IMR-90 (cell line): Measurements from ENCODE around the gene DHX40. TPM values are rescaled to one million over a fixed set of nuclear protein-coding genes. Genes with fewer than 3 reads are reported as not detected.
A peak's percentile ranks its signal among the peaks of the same experiment; 100 is the strongest.

Source experiments
- ATAC-seq: fragments of 200-7000 bp; cut with Tn5 transposase; 2 replicates; pipeline ENCODE4 v1.9.1; 2020; ENCODE audit warnings: low read depth, mild to moderate bottlenecking, moderate library complexity
- BruUV-seq: library from RNA; stranded (reverse); fragments of 400-500 nt; replicated peaks from 2 replicates; lab custom pipeline; 2021; lab: Mats Ljungman, UMichigan
- CTCF ChIA-PET: fragments of 300-600 bp; formaldehyde crosslinking; extraction: SDS; loops from one replicate; lab custom pipeline; 2021; ENCODE audit warnings: antibody characterized with exemption; lab: Yijun Ruan, JAX
- POLR2A ChIA-PET: fragments of 300-600 bp; sonication (Branson Sonifier 250); formaldehyde crosslinking; loops from one replicate; lab custom pipeline; 2022; ENCODE audit warnings: antibody characterized with exemption; ENCODE audit not compliant: unreplicated experiment; lab: Charles Lee
- DNase-seq: peaks from one replicate; pipeline ENCODE4 v3.0.0; 2013
- H2AFZ ChIP-seq: replicated peaks from 2 replicates; pipeline ENCODE3; 2013; ENCODE audit warnings: low read length, mild to moderate bottlenecking; ENCODE audit not compliant: poor library complexity
- H2AK5ac ChIP-seq: 2 replicates; pipeline ENCODE4 v1.6.1; 2013; ENCODE audit warnings: low read depth, low read length, inconsistent platforms
- H2AK9ac ChIP-seq: replicated peaks from 2 replicates; pipeline ENCODE3; 2013; ENCODE audit warnings: mild to moderate bottlenecking, low read depth, low read length, moderate library complexity; ENCODE audit not compliant: poor library complexity
- H2BK120ac ChIP-seq: 2 replicates; pipeline ENCODE4 v1.6.1; 2013; ENCODE audit warnings: low read depth, low read length, inconsistent platforms
- H2BK15ac ChIP-seq: 3 replicates; pipeline ENCODE4 v1.6.1; 2013; ENCODE audit warnings: low read depth, low read length, inconsistent platforms
- H2BK20ac ChIP-seq: 2 replicates; pipeline ENCODE4 v1.6.1; 2013; ENCODE audit warnings: low read depth, mild to moderate bottlenecking, inconsistent platforms, low read length, moderate library complexity
- H2BK5ac ChIP-seq: 2 replicates; pipeline ENCODE4 v1.6.1; 2013; ENCODE audit warnings: mild to moderate bottlenecking, low read depth, low read length, inconsistent platforms; ENCODE audit not compliant: poor library complexity, severe bottlenecking
- H3K14ac ChIP-seq: replicated peaks from 2 replicates; pipeline ENCODE4 v1.6.1; 2013; ENCODE audit warnings: low read depth, low read length, inconsistent platforms
- H3K18ac ChIP-seq: 2 replicates; pipeline ENCODE4 v1.6.1; 2013; ENCODE audit warnings: low read depth, low read length, control low read depth
- H3K23ac ChIP-seq: 2 replicates; pipeline ENCODE4 v1.6.1; 2013; ENCODE audit warnings: low read depth, low read length, inconsistent platforms
- H3K27ac ChIP-seq: 2 replicates; pipeline ENCODE4 v1.5.1; 2013; ENCODE audit warnings: mild to moderate bottlenecking, control low read depth, low read length; ENCODE audit not compliant: insufficient read depth
- H3K27me3 ChIP-seq: 2 replicates; pipeline ENCODE4 v1.6.1; 2013; ENCODE audit warnings: low read length; ENCODE audit not compliant: control insufficient read depth, insufficient read depth
- H3K36me3 ChIP-seq: 2 replicates; pipeline ENCODE4 v1.6.1; 2013; ENCODE audit warnings: low read length, mixed read lengths; ENCODE audit not compliant: control insufficient read depth, insufficient read depth
- H3K4ac ChIP-seq: 2 replicates; pipeline ENCODE4 v1.6.1; 2013; ENCODE audit warnings: low read depth, low read length, inconsistent platforms
- H3K4me1 ChIP-seq: 2 replicates; pipeline ENCODE4 v1.6.1; 2013; ENCODE audit warnings: low read length, mixed read lengths; ENCODE audit not compliant: control insufficient read depth, insufficient read depth
- H3K4me2 ChIP-seq: 2 replicates; pipeline ENCODE4 v1.6.1; 2013; ENCODE audit warnings: low read depth, mild to moderate bottlenecking, control low read depth, low read length, moderate library complexity
- H3K4me3 ChIP-seq: 2 replicates; pipeline ENCODE4 v1.5.1; 2013; ENCODE audit warnings: low read depth, mild to moderate bottlenecking, control low read depth, low read length, moderate library complexity; ENCODE audit not compliant: insufficient read depth
- H3K56ac ChIP-seq: 2 replicates; pipeline ENCODE4 v1.6.1; 2013; ENCODE audit warnings: low read length, inconsistent platforms; ENCODE audit not compliant: insufficient read depth; ENCODE audit errors: extremely low read depth
- H3K79me1 ChIP-seq, 2 experiments: 2 replicates each; pipeline ENCODE4 v1.6.1; 2013; ENCODE audit warnings: low read length in 2 of 2, inconsistent platforms in 1 of 2, low read depth in 1 of 2
- H3K9ac ChIP-seq: 2 replicates; pipeline ENCODE4 v1.6.1; 2013; ENCODE audit warnings: low read depth, low read length, control low read depth
- H3K9me1 ChIP-seq: 2 replicates; pipeline ENCODE4 v1.6.1; 2013; ENCODE audit warnings: low read length, inconsistent platforms; ENCODE audit not compliant: insufficient read depth
- H3K9me3 ChIP-seq: 2 replicates; pipeline ENCODE4 v1.6.1; 2013; ENCODE audit warnings: low read length; ENCODE audit not compliant: control insufficient read depth, insufficient read depth
- H4K20me1 ChIP-seq: 2 replicates; pipeline ENCODE4 v1.6.1; 2013; ENCODE audit warnings: low read length, inconsistent platforms; ENCODE audit not compliant: insufficient read depth
- H4K5ac ChIP-seq: 2 replicates; pipeline ENCODE4 v1.6.1; 2013; ENCODE audit warnings: mild to moderate bottlenecking, low read depth, low read length, control low read depth
- H4K8ac ChIP-seq, 2 experiments: 2 replicates each; pipeline ENCODE4 v1.6.1; 2013; ENCODE audit warnings: low read depth in 2 of 2, low read length in 2 of 2, control low read depth in 1 of 2, inconsistent platforms in 1 of 2
- H4K91ac ChIP-seq: 2 replicates; pipeline ENCODE4 v1.6.1; 2013; ENCODE audit warnings: low read depth, low read length, inconsistent platforms; ENCODE audit not compliant: insufficient read depth
- BHLHE40 ChIP-seq: fragments of 150-350 bp; IDR thresholded peaks from 2 replicates; pipeline ENCODE4 v1.6.1; 2016; ENCODE audit warnings: mild to moderate bottlenecking, low read depth, low read length
- CHD1 ChIP-seq: IDR thresholded peaks from 2 replicates; pipeline ENCODE4 v1.6.1; 2012; ENCODE audit warnings: low read depth, low read length, improper control_type of control experiment
- ELK1 ChIP-seq: fragments of 150-350 bp; IDR thresholded peaks from 2 replicates; pipeline ENCODE4 v1.6.1; 2016; ENCODE audit warnings: low read depth, mild to moderate bottlenecking, low read length, moderate library complexity, borderline replicate concordance
- FOS ChIP-seq: fragments of 150-350 bp; IDR thresholded peaks from 2 replicates; pipeline ENCODE4 v1.6.1; 2016; ENCODE audit warnings: low read depth, low read length
- MAFK ChIP-seq: IDR thresholded peaks from 2 replicates; pipeline ENCODE4 v1.6.1; 2012; ENCODE audit warnings: low read depth, low read length, improper control_type of control experiment
- MAZ ChIP-seq: IDR thresholded peaks from 2 replicates; pipeline ENCODE4 v1.6.1; 2012; ENCODE audit warnings: low read depth, mild to moderate bottlenecking, low read length, improper control_type of control experiment, moderate library complexity, borderline replicate concordance
- MXI1 ChIP-seq: IDR thresholded peaks from 2 replicates; pipeline ENCODE4 v1.6.1; 2012; ENCODE audit warnings: low read depth, mild to moderate bottlenecking, low read length, moderate library complexity, borderline replicate concordance
- NFE2L2 ChIP-seq: fragments of 150-350 bp; IDR thresholded peaks from 2 replicates; pipeline ENCODE4 v1.6.1; 2016; ENCODE audit warnings: low read depth, mild to moderate bottlenecking, low read length
- POLR2A ChIP-seq: IDR thresholded peaks from 2 replicates; pipeline ENCODE4 v1.6.1; 2012; ENCODE audit warnings: mild to moderate bottlenecking, low read depth, low read length
- RAD21 ChIP-seq: IDR thresholded peaks from 2 replicates; pipeline ENCODE4 v1.6.1; 2012; ENCODE audit warnings: low read length, improper control_type of control experiment
- RCOR1 ChIP-seq: IDR thresholded peaks from 2 replicates; pipeline ENCODE4 v1.6.1; 2012; ENCODE audit warnings: mild to moderate bottlenecking, low read length, improper control_type of control experiment; ENCODE audit not compliant: insufficient replicate concordance
- RFX5 ChIP-seq: IDR thresholded peaks from 2 replicates; pipeline ENCODE4 v1.8.0; 2012; ENCODE audit warnings: low read depth, mild to moderate bottlenecking, low read length, moderate library complexity
- SMC3 ChIP-seq: fragments of 150-350 bp; IDR thresholded peaks from 2 replicates; pipeline ENCODE4 v1.6.1; 2016; ENCODE audit warnings: low read depth, mild to moderate bottlenecking, antibody characterized with exemption, low read length, moderate library complexity
- USF2 ChIP-seq: fragments of 150-350 bp; IDR thresholded peaks from 2 replicates; pipeline ENCODE4 v1.6.1; 2017; ENCODE audit warnings: mild to moderate bottlenecking, antibody characterized with exemption, low read length, low read depth
- WGBS, 2 experiments: methylation state at CpG; one replicate each; pipeline versions ENCODE4 v1.1.5 to v1.1.7; 2013; ENCODE audit warnings: missing lambda C conversion rate in 2 of 2; ENCODE audit not compliant: insufficient read length in 1 of 2; ENCODE audit errors: extremely low coverage in 2 of 2; 5-methylcytosine and 5-hydroxymethylcytosine counted together
- dilution Hi-C: fragments of 300-500 bp; cut with HindIII; formaldehyde crosslinking; loops from one replicate; pipeline ENCODE4 v1.14.3; 2018; ENCODE audit warnings: low sequenced_read_pairs; ENCODE audit not compliant: unreplicated experiment
- in situ Hi-C: fragments of 300-500 bp; cut with MboI; formaldehyde crosslinking; loops from 3 replicates; pipeline ENCODE4 v1.14.3; 2019; ENCODE audit warnings: low sequenced_read_pairs, inconsistent platforms, mixed read lengths
- intact Hi-C: fragments of 100-400 bp; cut with micrococcal nuclease; formaldehyde crosslinking; loops from 2 replicates; pipeline ENCODE4 v1.10.0; 2022
- polyA plus RNA-seq, 3 experiments: library from polyadenylated mRNA; depleted of rRNA; stranded (reverse); fragments of >200 nt; gene quantifications; 2 replicates each; pipeline ENCODE4 v1.2.3, GENCODE V29; 2012; ENCODE audit warnings: low replicate concordance in 1 of 3
- total RNA-seq: library from RNA; depleted of rRNA; stranded (reverse); fragments of >200 nt; gene quantifications from 2 replicates; pipeline ENCODE4 v1.2.3, GENCODE V29; 2012

The DHX40 gene
- total and polyA plus RNA-seq, 2 of the 4 experiments (the other 2 are of a cell fraction): 17.4 to 44.4 TPM

- intact Hi-C loops (no loop called here), in situ Hi-C loops (loop anchor here (5.0 kb wide), 1 partner anchor 48 kb away; no protein-coding TSS in a partner anchor), dilution Hi-C loops (no loop called here)
- H4K8ac ChIP-seq: no peak overlapping the region
- 0 out of 2 replicates have a peak overlapping the region, but pooled peaks have one; percentile 16 for H3K23ac ChIP-seq
- H3K27ac ChIP-seq: no peak overlapping the region
- H3K79me1 ChIP-seq: peaks cover 3 to 36% of the 10 kb centered on the region in 2 experiments; a peak in 3 of 4 replicates
- 100% methylated on average over 2 of the region's 3 CpGs; no CpG with 5 or more reads in 1 of the 2 experiments for WGBS, 2 experiments
- H4K91ac ChIP-seq: no peak overlapping the region
- no peak overlapping the region for H3K4me2 ChIP-seq
- H3K36me3 ChIP-seq: peaks cover 3% of the 10 kb centered on the region
- peaks cover 10% of the 10 kb centered on the region for H3K9me1 ChIP-seq
- no peak overlapping the region for H4K5ac ChIP-seq
- CTCF ChIA-PET: no interaction called here
- H4K20me1 ChIP-seq: peaks cover 100% of the 10 kb centered on the region
- no peak overlapping the region for H3K56ac ChIP-seq
- POLR2A ChIA-PET: no interaction called here
- no peak overlapping the region for H2AK9ac ChIP-seq
- H3K9me3 ChIP-seq: no peaks in the 10 kb centered on the region
- H3K27me3 ChIP-seq: no peaks in the 10 kb centered on the region
- no peak overlapping the region for H2BK5ac ChIP-seq
- no peak overlapping the region for H2BK20ac ChIP-seq
- no peak overlapping the region for H3K14ac ChIP-seq
- BruUV-seq: no TSS peak
- H2BK15ac ChIP-seq: no peak overlapping the region
- no peak overlapping the region for H2BK120ac ChIP-seq
- H2AFZ ChIP-seq: no peak overlapping the region
- no peak overlapping the region for H3K4me3 ChIP-seq
- no peak overlapping the region for H3K9ac ChIP-seq
- no peak for DNase-seq
- no peak for ATAC-seq
- TF ChIP-seq NFE2L2 (no peak), POLR2A (no peak), MXI1 (no peak), BHLHE40 (no peak), CHD1 (no peak), ELK1 (no peak), MAZ (no peak), FOS (no peak), SMC3 (no peak), RCOR1 (no peak), RAD21 (no peak), USF2 (no peak), MAFK (no peak), RFX5 (no peak)
- H3K4ac ChIP-seq: no peak overlapping the region
- H3K18ac ChIP-seq: no peak overlapping the region
- H2AK5ac ChIP-seq: no peak overlapping the region
- peaks cover 23% of the 10 kb centered on the region for H3K4me1 ChIP-seq
Observed at GRCh38 chr17:59629174-59629573, 63.8 kb downstream of the DHX40 start.
